ENCODE results near the gene MAP4. TPM values are rescaled to one million over a fixed set of nuclear protein-coding genes. Genes with fewer than 3 reads are reported as not detected.
"Not testable (repeated sequence)": the region's sequence is repeated elsewhere in the genome, so short reads cannot be mapped to it uniquely, and the experiment has no call there.

The MAP4 gene
- polyA plus RNA-seq, 4 donors, result 30.0 to 74.2 (median 55.7) TPM

DNA sequence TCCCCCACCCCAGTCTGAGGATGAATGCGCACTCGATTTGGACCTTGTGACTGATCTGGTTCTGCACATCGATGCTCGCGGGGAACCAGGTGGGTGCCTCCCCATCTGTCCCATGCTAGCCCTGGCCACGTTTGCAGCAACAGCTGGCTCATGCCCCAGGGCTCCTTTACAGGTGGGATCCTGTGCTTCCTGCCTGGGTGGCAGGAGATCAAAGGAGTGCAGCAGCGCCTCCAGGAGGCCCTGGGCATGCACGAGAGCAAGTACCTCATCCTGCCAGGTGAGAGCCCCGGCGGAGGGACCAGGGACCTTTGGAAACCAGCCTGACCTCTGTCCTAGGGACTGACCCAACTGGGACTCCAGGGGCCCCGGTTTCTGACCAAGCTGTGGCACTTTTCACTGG, 169.0 kb downstream of the MAP4 start:
- Histone ChIP-seq H3K36me3 (ENCODE audit: control insufficient read depth in 3 of 3, insufficient read depth in 2 of 3, low read depth in 1 of 3, low read length in 3 of 3) (peaks cover 13 to 99% (median 31%) of the 10 kb centered on the region in 3 donors), H3K4me1 (ENCODE audit: control insufficient read depth in 3 of 3, insufficient read depth in 2 of 3, low read depth in 1 of 3, low read length in 2 of 3) (no peaks in the 10 kb centered on the region), H3K27ac (ENCODE audit: low read depth in 1 of 3, low read length in 2 of 3) (no peak overlapping the region), H3K9me3 (ENCODE audit: control insufficient read depth in 2 of 2, insufficient read depth in 1 of 2, low read depth in 1 of 2, low read length in 1 of 2) (no peaks in the 10 kb centered on the region), H3K27me3 (ENCODE audit: control insufficient read depth in 3 of 3, insufficient read depth in 3 of 3, low read length in 3 of 3) (no peaks in the 10 kb centered on the region), H3K4me3 (ENCODE audit: low read depth in 1 of 3, low read length in 3 of 3) (no peak overlapping the region)
- 83 to 86% (median 85%) methylated on average over 11 of the region's 11 CpGs for WGBS, 3 donors
- FAIRE-seq (no peak), DNase-seq (no peak)

DNA sequence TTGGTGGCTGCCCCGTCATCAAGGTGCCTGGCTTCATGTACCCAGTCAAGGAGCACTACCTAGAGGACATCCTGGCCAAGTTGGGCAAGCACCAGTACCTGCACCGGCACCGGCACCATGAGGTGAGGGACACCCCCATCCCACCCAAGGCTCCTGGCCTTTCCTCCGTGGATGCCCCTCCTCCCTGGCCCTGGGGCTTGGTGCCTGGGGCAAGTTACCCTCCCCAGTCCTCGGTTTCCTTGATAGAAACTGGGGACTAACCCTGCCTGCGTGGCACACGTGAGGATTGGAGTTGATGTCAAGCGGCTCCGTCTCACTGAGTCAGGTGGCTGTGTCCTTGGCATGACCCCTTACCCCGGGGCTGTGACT, 169.4 kb downstream of the MAP4 start:
- DNase-seq, result no peak
- Histone ChIP-seq H3K27me3 (ENCODE audit: control insufficient read depth in 3 of 3, insufficient read depth in 3 of 3, low read length in 3 of 3) (no peaks in the 10 kb centered on the region), H3K4me1 (ENCODE audit: control insufficient read depth in 3 of 3, insufficient read depth in 2 of 3, low read depth in 1 of 3, low read length in 2 of 3) (no peaks in the 10 kb centered on the region), H3K27ac (ENCODE audit: low read depth in 1 of 3, low read length in 2 of 3) (no peak overlapping the region), H3K36me3 (ENCODE audit: control insufficient read depth in 3 of 3, insufficient read depth in 2 of 3, low read depth in 1 of 3, low read length in 3 of 3) (peaks cover 13 to 96% (median 31%) of the 10 kb centered on the region in 3 donors), H3K4me3 (ENCODE audit: low read depth in 1 of 3, low read length in 3 of 3) (no peak overlapping the region), H3K9me3 (ENCODE audit: control insufficient read depth in 2 of 2, insufficient read depth in 1 of 2, low read depth in 1 of 2, low read length in 1 of 2) (no peaks in the 10 kb centered on the region)
- 87 to 91% (median 90%) methylated on average over 9 to 10 of the region's 10 CpGs for WGBS, 3 donors
- no peak for FAIRE-seq

DNA sequence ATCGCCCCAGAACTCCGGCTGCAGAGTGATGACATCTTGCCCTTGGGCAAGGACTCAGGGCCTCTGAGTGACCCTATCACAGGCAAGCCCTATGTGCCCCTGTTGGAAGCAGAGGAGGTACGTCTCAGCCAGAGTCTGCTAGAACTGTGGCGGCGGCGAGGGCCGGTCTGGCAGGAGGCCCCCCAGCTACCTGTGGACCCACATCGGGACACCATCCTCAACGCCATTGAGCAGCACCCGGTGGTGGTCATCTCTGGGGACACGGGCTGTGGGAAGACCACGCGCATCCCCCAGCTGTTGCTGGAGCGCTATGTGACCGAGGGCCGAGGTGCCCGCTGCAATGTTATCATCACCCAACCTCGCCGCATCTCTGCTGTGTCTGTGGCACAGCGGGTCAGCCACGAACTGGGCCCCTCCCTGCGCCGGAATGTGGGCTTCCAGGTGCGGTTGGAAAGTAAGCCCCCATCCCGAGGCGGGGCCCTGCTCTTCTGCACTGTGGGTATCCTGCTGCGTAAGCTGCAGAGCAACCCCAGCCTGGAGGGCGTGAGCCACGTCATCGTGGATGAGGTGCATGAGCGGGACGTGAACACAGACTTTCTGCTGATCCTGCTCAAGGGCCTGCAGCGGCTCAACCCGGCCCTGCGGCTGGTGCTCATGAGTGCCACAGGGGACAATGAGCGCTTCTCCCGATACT, 169.9 kb downstream of the MAP4 start:
- FAIRE-seq, result no peak
- no peak for DNase-seq
- 94 to 96% (median 94%) methylated on average over 37 of the region's 37 CpGs for WGBS, 3 donors
- no peak overlapping the region for H3K4me3 ChIP-seq (ENCODE audit: low read depth in 1 of 3, low read length in 3 of 3)
- H3K27me3 ChIP-seq (ENCODE audit: control insufficient read depth in 3 of 3, insufficient read depth in 3 of 3, low read length in 3 of 3), result no peaks in the 10 kb centered on the region
- peaks cover 16 to 96% (median 31%) of the 10 kb centered on the region in 3 donors for H3K36me3 ChIP-seq (ENCODE audit: control insufficient read depth in 3 of 3, insufficient read depth in 2 of 3, low read depth in 1 of 3, low read length in 3 of 3)
- H3K9me3 ChIP-seq (ENCODE audit: control insufficient read depth in 2 of 2, insufficient read depth in 1 of 2, low read depth in 1 of 2, low read length in 1 of 2), result no peaks in the 10 kb centered on the region
- no peaks in the 10 kb centered on the region for H3K4me1 ChIP-seq (ENCODE audit: control insufficient read depth in 3 of 3, insufficient read depth in 2 of 3, low read depth in 1 of 3, low read length in 2 of 3)
- no peak overlapping the region for H3K27ac ChIP-seq (ENCODE audit: low read depth in 1 of 3, low read length in 2 of 3)

- WGBS, 3 donors, result 67 to 76% (median 72%) methylated on average over 7 of the region's 7 CpGs
- Histone ChIP-seq H3K4me1 (ENCODE audit: control insufficient read depth in 3 of 3, insufficient read depth in 2 of 3, low read depth in 1 of 3, low read length in 2 of 3) (no peaks in the 10 kb centered on the region), H3K27ac (ENCODE audit: low read depth in 1 of 3, low read length in 2 of 3) (no peak overlapping the region), H3K9me3 (ENCODE audit: control insufficient read depth in 2 of 2, insufficient read depth in 1 of 2, low read depth in 1 of 2, low read length in 1 of 2) (no peaks in the 10 kb centered on the region), H3K27me3 (ENCODE audit: control insufficient read depth in 3 of 3, insufficient read depth in 3 of 3, low read length in 3 of 3) (no peaks in the 10 kb centered on the region), H3K36me3 (ENCODE audit: control insufficient read depth in 3 of 3, insufficient read depth in 2 of 3, low read depth in 1 of 3, low read length in 3 of 3) (peaks cover 12 to 90% (median 28%) of the 10 kb centered on the region in 3 donors), H3K4me3 (ENCODE audit: low read depth in 1 of 3, low read length in 3 of 3) (no peak overlapping the region)
- FAIRE-seq (no peak), DNase-seq (no peak)
These were observed 174.3 kb downstream of the MAP4 start for GRCh38 chr3:47841786-47842349.

DNA sequence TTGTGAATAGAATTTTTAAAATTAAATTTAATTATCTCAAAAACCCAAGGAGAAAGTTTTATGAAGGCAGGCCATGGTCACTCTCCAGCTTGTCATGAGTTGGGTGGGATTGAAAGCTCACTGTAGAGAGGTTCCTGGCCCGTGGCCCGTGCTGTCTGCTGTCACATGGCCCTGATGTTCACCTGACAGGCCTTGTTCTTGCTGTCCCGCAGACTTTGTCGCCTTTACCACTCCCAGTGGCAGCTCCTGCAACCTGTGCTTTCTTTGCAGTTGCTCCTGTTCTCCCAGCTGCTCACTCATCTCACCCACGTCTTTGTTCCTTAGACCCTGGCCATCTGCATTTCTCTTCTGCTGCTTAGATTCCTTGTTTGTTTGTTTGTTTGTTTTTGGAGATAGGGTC, 177.7 kb downstream of the MAP4 start:
- FAIRE-seq (no peak), DNase-seq (no peak)

GRCh38 chr3:47836986-47837385, 179.2 kb downstream of the MAP4 start:
- Histone ChIP-seq H3K27me3 (ENCODE audit: control insufficient read depth in 3 of 3, insufficient read depth in 3 of 3, low read length in 3 of 3) (no peaks in the 10 kb centered on the region), H3K27ac (ENCODE audit: low read depth in 1 of 3, low read length in 2 of 3) (no peak overlapping the region), H3K36me3 (ENCODE audit: control insufficient read depth in 3 of 3, insufficient read depth in 2 of 3, low read depth in 1 of 3, low read length in 3 of 3) (peaks cover 13 to 83% (median 16%) of the 10 kb centered on the region in 3 donors), H3K9me3 (ENCODE audit: control insufficient read depth in 2 of 2, insufficient read depth in 1 of 2, low read depth in 1 of 2, low read length in 1 of 2) (no peaks in the 10 kb centered on the region), H3K4me1 (ENCODE audit: control insufficient read depth in 3 of 3, insufficient read depth in 2 of 3, low read depth in 1 of 3, low read length in 2 of 3) (no peaks in the 10 kb centered on the region), H3K4me3 (ENCODE audit: low read depth in 1 of 3, low read length in 3 of 3) (no peak overlapping the region)
- WGBS, 3 donors, result 88 to 94% (median 91%) methylated on average over 7 of the region's 7 CpGs
- no peak for FAIRE-seq
- no peak for DNase-seq

More for the DNA sequence above, 177.7 kb downstream of the MAP4 start:
- no peak overlapping the region for H3K27ac ChIP-seq (ENCODE audit: low read depth in 1 of 3, low read length in 2 of 3)
- no peaks in the 10 kb centered on the region for H3K27me3 ChIP-seq (ENCODE audit: control insufficient read depth in 3 of 3, insufficient read depth in 3 of 3, low read length in 3 of 3)
- H3K9me3 ChIP-seq (ENCODE audit: control insufficient read depth in 2 of 2, insufficient read depth in 1 of 2, low read depth in 1 of 2, low read length in 1 of 2), result no peaks in the 10 kb centered on the region
- no peaks in the 10 kb centered on the region for H3K4me1 ChIP-seq (ENCODE audit: control insufficient read depth in 3 of 3, insufficient read depth in 2 of 3, low read depth in 1 of 3, low read length in 2 of 3)
- peaks cover 11 to 81% (median 17%) of the 10 kb centered on the region in 3 donors for H3K36me3 ChIP-seq (ENCODE audit: control insufficient read depth in 3 of 3, insufficient read depth in 2 of 3, low read depth in 1 of 3, low read length in 3 of 3)
- WGBS, 3 donors, result 92 to 95% (median 93%) methylated on average over 5 of the region's 5 CpGs
- no peak overlapping the region for H3K4me3 ChIP-seq (ENCODE audit: low read depth in 1 of 3, low read length in 3 of 3)

DNA sequence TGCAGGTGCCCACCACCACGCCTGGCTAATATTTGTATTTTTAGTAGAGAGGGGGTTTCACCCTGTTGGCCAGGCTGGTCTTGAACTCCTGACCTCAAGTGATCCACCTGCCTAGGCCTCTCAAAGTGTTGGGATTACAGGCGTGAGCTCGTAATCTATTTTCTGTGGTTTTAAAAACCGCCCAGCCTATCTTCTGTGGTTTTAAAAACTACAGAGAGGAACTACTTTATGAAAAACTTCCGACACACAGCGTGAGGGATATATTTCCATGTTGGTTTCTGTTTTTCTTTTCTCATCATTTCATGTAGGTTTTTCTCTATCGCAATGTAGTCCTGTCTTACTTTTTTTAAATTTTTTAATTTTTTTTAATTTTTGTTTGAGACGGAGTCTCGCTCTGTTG, 186.7 kb downstream of the MAP4 start:
- H3K4me3 ChIP-seq (ENCODE audit: low read depth in 1 of 3, low read length in 3 of 3); H3K27ac ChIP-seq (ENCODE audit: low read depth in 1 of 3, low read length in 2 of 3); DNase-seq; FAIRE-seq; H3K27me3 ChIP-seq (ENCODE audit: control insufficient read depth in 3 of 3, insufficient read depth in 3 of 3, low read length in 3 of 3); H3K9me3 ChIP-seq (ENCODE audit: control insufficient read depth in 2 of 2, insufficient read depth in 1 of 2, low read depth in 1 of 2, low read length in 1 of 2); H3K4me1 ChIP-seq (ENCODE audit: control insufficient read depth in 3 of 3, insufficient read depth in 2 of 3, low read depth in 1 of 3, low read length in 2 of 3): not testable (repeated sequence)
- H3K36me3 ChIP-seq (ENCODE audit: control insufficient read depth in 3 of 3, insufficient read depth in 2 of 3, low read depth in 1 of 3, low read length in 3 of 3), result peaks cover 9 to 61% (median 17%) of the 10 kb centered on the region in 3 donors
- WGBS, 3 donors, result 82 to 92% (median 86%) methylated on average over 9 of the region's 9 CpGs

DNA sequence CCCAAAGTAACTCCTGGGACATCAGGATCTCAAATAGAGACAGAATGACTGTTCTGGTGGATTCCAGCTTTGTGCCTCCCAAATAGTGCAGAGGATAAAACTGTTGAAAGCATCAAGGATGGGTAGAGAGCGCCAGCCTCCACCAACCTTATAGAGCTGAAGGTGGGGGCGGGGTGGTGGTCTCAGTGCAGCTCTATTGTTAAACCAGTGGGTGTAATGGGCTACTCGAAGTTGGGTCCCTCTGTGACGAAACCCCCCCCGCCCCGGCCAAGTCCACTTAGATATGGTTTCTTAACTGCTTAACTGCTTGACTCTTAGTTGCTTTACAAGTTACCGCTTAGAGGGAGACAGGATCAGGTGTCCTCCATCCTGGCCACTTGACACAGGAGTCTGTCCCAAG, 190.6 kb downstream of the MAP4 start:
- Histone ChIP-seq H3K4me3 (ENCODE audit: low read depth in 1 of 3, low read length in 3 of 3) (peak overlapping the region; percentile 86 to 91 (median 89)), H3K9me3 (ENCODE audit: control insufficient read depth in 2 of 2, insufficient read depth in 1 of 2, low read depth in 1 of 2, low read length in 1 of 2) (no peaks in the 10 kb centered on the region), H3K27ac (ENCODE audit: low read depth in 1 of 3, low read length in 2 of 3) (peak overlapping the region in 2 of 3 donors; percentile 66 to 68), H3K27me3 (ENCODE audit: control insufficient read depth in 3 of 3, insufficient read depth in 3 of 3, low read length in 3 of 3) (no peaks in the 10 kb centered on the region), H3K4me1 (ENCODE audit: control insufficient read depth in 3 of 3, insufficient read depth in 2 of 3, low read depth in 1 of 3, low read length in 2 of 3) (peaks cover 0 to 12% (median 10%) of the 10 kb centered on the region in 3 donors), H3K36me3 (ENCODE audit: control insufficient read depth in 3 of 3, insufficient read depth in 2 of 3, low read depth in 1 of 3, low read length in 3 of 3) (peaks cover 3 to 42% (median 9%) of the 10 kb centered on the region in 3 donors)
- FAIRE-seq (no peak), DNase-seq (no peak)
- WGBS, 3 donors, result 12 to 28% (median 14%) methylated on average over 7 of the region's 7 CpGs
